Measurements from ENCODE around the gene TMEM87B.
A peak's percentile ranks its signal among the peaks of the same experiment; 100 is the strongest.

The TMEM87B gene

GRCh38 chr2:112140205-112140802 lies 85.2 kb downstream of the TMEM87B start:
- H3K4me1 Mint-ChIP-seq (ENCODE audit: low read depth), result peaks cover 5% of the 10 kb centered on the region
- no peak overlapping the region for H3K27ac Mint-ChIP-seq
- H3K9me3 Mint-ChIP-seq, result no peaks in the 10 kb centered on the region
- H3K36me3 Mint-ChIP-seq (ENCODE audit: low read depth), result no peaks in the 10 kb centered on the region
- H3K4me3 Mint-ChIP-seq, result peak overlapping the region; percentile 20
- H3K27me3 Mint-ChIP-seq, result peaks cover 28% of the 10 kb centered on the region

- H3K9me3 Mint-ChIP-seq, result no peaks in the 10 kb centered on the region
- H3K4me1 Mint-ChIP-seq (ENCODE audit: low read depth), result peaks cover 5% of the 10 kb centered on the region
- peak overlapping the region; percentile 20 for H3K4me3 Mint-ChIP-seq
- H3K27me3 Mint-ChIP-seq, result peaks cover 28% of the 10 kb centered on the region
- no peak overlapping the region for H3K27ac Mint-ChIP-seq
- no peaks in the 10 kb centered on the region for H3K36me3 Mint-ChIP-seq (ENCODE audit: low read depth)
Observed at GRCh38 chr2:112140899-112141625, 86.0 kb downstream of the TMEM87B start.

- peaks cover 5% of the 10 kb centered on the region for H3K4me1 Mint-ChIP-seq (ENCODE audit: low read depth)
- H3K9me3 Mint-ChIP-seq, result no peaks in the 10 kb centered on the region
- no peak overlapping the region for H3K4me3 Mint-ChIP-seq
- H3K36me3 Mint-ChIP-seq (ENCODE audit: low read depth), result no peaks in the 10 kb centered on the region
- H3K27ac Mint-ChIP-seq, result no peak overlapping the region
- peaks cover 28% of the 10 kb centered on the region for H3K27me3 Mint-ChIP-seq
Observed at GRCh38 chr2:112141626-112142007, 86.5 kb downstream of the TMEM87B start.

- Mint-ChIP-seq H3K9me3 (no peaks in the 10 kb centered on the region), H3K27ac (no peak overlapping the region), H3K27me3 (peaks cover 33% of the 10 kb centered on the region), H3K4me3 (no peak overlapping the region), H3K36me3 (ENCODE audit: low read depth) (no peaks in the 10 kb centered on the region), H3K4me1 (ENCODE audit: low read depth) (peaks cover 4% of the 10 kb centered on the region)
Observed at GRCh38 chr2:112142525-112143078, 87.5 kb downstream of the TMEM87B start.

- peaks cover 29% of the 10 kb centered on the region for H3K27me3 Mint-ChIP-seq
Observed at GRCh38 chr2:112143150-112143549, 88.1 kb downstream of the TMEM87B start.

GRCh38 chr2:112144966-112145365 lies 89.9 kb downstream of the TMEM87B start:
- H3K27ac Mint-ChIP-seq, result no peak overlapping the region
- no peaks in the 10 kb centered on the region for H3K4me1 Mint-ChIP-seq (ENCODE audit: low read depth)
- no peaks in the 10 kb centered on the region for H3K9me3 Mint-ChIP-seq
- H3K27me3 Mint-ChIP-seq, result peaks cover 29% of the 10 kb centered on the region
- no peak overlapping the region for H3K4me3 Mint-ChIP-seq
- no peaks in the 10 kb centered on the region for H3K36me3 Mint-ChIP-seq (ENCODE audit: low read depth)

More at GRCh38 chr2:112143150-112143549, 88.1 kb downstream of the TMEM87B start:
- Mint-ChIP-seq H3K27ac (no peak overlapping the region), H3K4me1 (ENCODE audit: low read depth) (no peaks in the 10 kb centered on the region), H3K9me3 (no peaks in the 10 kb centered on the region), H3K4me3 (no peak overlapping the region), H3K36me3 (ENCODE audit: low read depth) (no peaks in the 10 kb centered on the region)

GRCh38 chr2:112147382-112148168 lies 92.5 kb downstream of the TMEM87B start:
- H3K36me3 Mint-ChIP-seq (ENCODE audit: low read depth), result no peaks in the 10 kb centered on the region
- H3K4me1 Mint-ChIP-seq (ENCODE audit: low read depth), result no peaks in the 10 kb centered on the region
- peaks cover 16% of the 10 kb centered on the region for H3K27me3 Mint-ChIP-seq
- no peak overlapping the region for H3K27ac Mint-ChIP-seq
- no peaks in the 10 kb centered on the region for H3K9me3 Mint-ChIP-seq
- no peak overlapping the region for H3K4me3 Mint-ChIP-seq

- Mint-ChIP-seq H3K4me1 (ENCODE audit: low read depth) (no peaks in the 10 kb centered on the region), H3K4me3 (no peak overlapping the region), H3K36me3 (ENCODE audit: low read depth) (no peaks in the 10 kb centered on the region), H3K9me3 (no peaks in the 10 kb centered on the region), H3K27ac (no peak overlapping the region), H3K27me3 (peaks cover 10% of the 10 kb centered on the region)
Observed at GRCh38 chr2:112148477-112148876, 93.4 kb downstream of the TMEM87B start.

GRCh38 chr2:112149194-112149593 lies 94.1 kb downstream of the TMEM87B start:
- no peak overlapping the region for H3K4me3 Mint-ChIP-seq
- H3K36me3 Mint-ChIP-seq (ENCODE audit: low read depth), result no peaks in the 10 kb centered on the region
- peaks cover 10% of the 10 kb centered on the region for H3K27me3 Mint-ChIP-seq
- H3K27ac Mint-ChIP-seq, result no peak overlapping the region
- no peaks in the 10 kb centered on the region for H3K9me3 Mint-ChIP-seq
- peaks cover 5% of the 10 kb centered on the region for H3K4me1 Mint-ChIP-seq (ENCODE audit: low read depth)

GRCh38 chr2:112149866-112150435 lies 94.9 kb downstream of the TMEM87B start:
- peaks cover 10% of the 10 kb centered on the region for H3K27me3 Mint-ChIP-seq
- H3K9me3 Mint-ChIP-seq, result no peaks in the 10 kb centered on the region
- H3K36me3 Mint-ChIP-seq (ENCODE audit: low read depth), result no peaks in the 10 kb centered on the region
- no peak overlapping the region for H3K27ac Mint-ChIP-seq
- H3K4me1 Mint-ChIP-seq (ENCODE audit: low read depth), result peaks cover 12% of the 10 kb centered on the region
- no peak overlapping the region for H3K4me3 Mint-ChIP-seq

GRCh38 chr2:112150447-112150846 lies 95.4 kb downstream of the TMEM87B start:
- Mint-ChIP-seq H3K36me3 (ENCODE audit: low read depth) (no peaks in the 10 kb centered on the region), H3K27ac (no peak overlapping the region), H3K9me3 (no peaks in the 10 kb centered on the region)

GRCh38 chr2:112150851-112151250 lies 95.8 kb downstream of the TMEM87B start:
- Mint-ChIP-seq H3K4me1 (ENCODE audit: low read depth) (peaks cover 21% of the 10 kb centered on the region), H3K27ac (no peak overlapping the region), H3K36me3 (ENCODE audit: low read depth) (no peaks in the 10 kb centered on the region), H3K4me3 (no peak overlapping the region), H3K9me3 (no peaks in the 10 kb centered on the region), H3K27me3 (peaks cover 10% of the 10 kb centered on the region)

More at GRCh38 chr2:112150447-112150846, 95.4 kb downstream of the TMEM87B start:
- Mint-ChIP-seq H3K4me1 (ENCODE audit: low read depth) (peaks cover 17% of the 10 kb centered on the region), H3K4me3 (no peak overlapping the region), H3K27me3 (peaks cover 10% of the 10 kb centered on the region)

- Mint-ChIP-seq H3K4me3 (no peak overlapping the region), H3K36me3 (ENCODE audit: low read depth) (no peaks in the 10 kb centered on the region), H3K27me3 (peaks cover 10% of the 10 kb centered on the region)
Observed at GRCh38 chr2:112151271-112151670, 96.2 kb downstream of the TMEM87B start.

GRCh38 chr2:112151701-112152440 lies 96.8 kb downstream of the TMEM87B start:
- Mint-ChIP-seq H3K4me3 (no peak overlapping the region), H3K27ac (no peak overlapping the region), H3K4me1 (ENCODE audit: low read depth) (peaks cover 32% of the 10 kb centered on the region), H3K9me3 (no peaks in the 10 kb centered on the region), H3K36me3 (ENCODE audit: low read depth) (no peaks in the 10 kb centered on the region), H3K27me3 (peaks cover 7% of the 10 kb centered on the region)

More at GRCh38 chr2:112151271-112151670, 96.2 kb downstream of the TMEM87B start:
- Mint-ChIP-seq H3K9me3 (no peaks in the 10 kb centered on the region), H3K4me1 (ENCODE audit: low read depth) (peaks cover 26% of the 10 kb centered on the region), H3K27ac (no peak overlapping the region)

Measured in stimulated activated naive CD8-positive, alpha-beta T cell treated with anti-CD3 and anti-CD28 coated beads, Interleukin-15, Interleukin-2, amounts not matched to agents 100 ng/mL and 50 ng/mL, for 24 hours (primary cell).